Liver (tissue), 9 donors: ENCODE measurements around the gene PRELID3B. TPM values are rescaled to one million over a fixed set of nuclear protein-coding genes. Genes with fewer than 3 reads are reported as not detected.
A peak's percentile ranks its signal among the peaks of the same experiment; 100 is the strongest.

ENCODE experiments used
- DNase-seq: peaks from one replicate; pipeline ENCODE4 v3.0.0-alpha.2; 2017; ENCODE audit warnings: low spot score
- H3K27ac ChIP-seq, 2 donors: one replicate each; pipeline ENCODE4 v1.7.0; 2013; ENCODE audit warnings: inconsistent platforms in 2 of 2, low read length in 2 of 2, control low read depth in 1 of 2, low read depth in 1 of 2, mild to moderate bottlenecking in 1 of 2
- H3K27me3 ChIP-seq, 4 donors: one replicate each; pipeline versions ENCODE4 v1.6.1 to v1.7.0; 2013; ENCODE audit warnings: low read length in 3 of 4, inconsistent platforms in 1 of 4, mild to moderate bottlenecking in 1 of 4, moderate library complexity in 1 of 4; ENCODE audit not compliant: control insufficient read depth in 4 of 4, insufficient read depth in 4 of 4
- H3K36me3 ChIP-seq, 4 donors: one replicate each; pipeline versions ENCODE4 v1.6.1 to v1.7.0; 2013; ENCODE audit warnings: low read length in 3 of 4, mild to moderate bottlenecking in 3 of 4, low read depth in 1 of 4, moderate library complexity in 1 of 4; ENCODE audit not compliant: control insufficient read depth in 4 of 4, insufficient read depth in 3 of 4
- H3K4me1 ChIP-seq, 4 donors: one replicate each; pipeline versions ENCODE4 v1.6.1 to v1.7.0; 2013; ENCODE audit warnings: low read length in 3 of 4, mild to moderate bottlenecking in 3 of 4, moderate library complexity in 1 of 4; ENCODE audit not compliant: control insufficient read depth in 4 of 4, insufficient read depth in 4 of 4
- H3K4me3 ChIP-seq, 3 donors: one replicate each; pipeline versions ENCODE4 v1.6.1 to v1.7.0; 2013; ENCODE audit warnings: low read length in 3 of 3, control low read depth in 1 of 3, low read depth in 1 of 3, mild to moderate bottlenecking in 1 of 3
- H3K9ac ChIP-seq, 2 donors: one replicate each; pipeline ENCODE4 v1.7.0; 2013; ENCODE audit warnings: low read length in 2 of 2, mild to moderate bottlenecking in 2 of 2, moderate library complexity in 2 of 2, control low read depth in 1 of 2, low read depth in 1 of 2
- H3K9me3 ChIP-seq, 4 donors: one replicate each; pipeline versions ENCODE4 v1.6.1 to v1.7.0; 2013; ENCODE audit warnings: low read length in 3 of 4; ENCODE audit not compliant: control insufficient read depth in 4 of 4
- ATF3 ChIP-seq: IDR thresholded peaks from 2 replicates; pipeline ENCODE4 v1.6.1; 2016; ENCODE audit warnings: antibody characterized with exemption
- EGR1 ChIP-seq, 2 donors: IDR thresholded peaks; 2 replicates each; pipeline ENCODE4 v1.6.1; 2016 to 2018; ENCODE audit warnings: antibody characterized with exemption in 2 of 2, low read depth in 2 of 2
- FOXA2 ChIP-seq: IDR thresholded peaks from 2 replicates; pipeline ENCODE4 v1.6.1; 2016; ENCODE audit warnings: antibody characterized with exemption
- GABPA ChIP-seq, 2 donors: IDR thresholded peaks in 1 of 2; conservative IDR thresholded peaks in 1 of 2; 2 replicates each; pipeline ENCODE4 v1.6.1; 2016; ENCODE audit warnings: antibody characterized with exemption in 2 of 2, mild to moderate bottlenecking in 1 of 2, moderate library complexity in 1 of 2
- HNF4A ChIP-seq, 2 donors: conservative IDR thresholded peaks; 2 replicates each; pipeline ENCODE4 v1.6.1; 2016; ENCODE audit warnings: antibody characterized with exemption in 2 of 2, mild to moderate bottlenecking in 2 of 2
- HNF4G ChIP-seq: IDR thresholded peaks from 2 replicates; pipeline ENCODE4 v1.6.1; 2016; ENCODE audit warnings: antibody characterized with exemption
- RAD21 ChIP-seq, 2 donors: IDR thresholded peaks; 2 replicates each; pipeline ENCODE4 v1.6.1; 2016; ENCODE audit warnings: antibody characterized with exemption in 2 of 2, mild to moderate bottlenecking in 2 of 2
- RXRA ChIP-seq, 2 donors: IDR thresholded peaks; 2 replicates each; pipeline ENCODE4 v1.6.1; 2017 to 2018; ENCODE audit warnings: antibody characterized with exemption in 2 of 2, mild to moderate bottlenecking in 1 of 2
- SP1 ChIP-seq: IDR thresholded peaks from 2 replicates; pipeline ENCODE4 v1.6.1; 2018; ENCODE audit warnings: antibody characterized with exemption, mild to moderate bottlenecking
- YY1 ChIP-seq: IDR thresholded peaks from 2 replicates; pipeline ENCODE4 v1.6.1; 2016; ENCODE audit warnings: antibody characterized with exemption, mild to moderate bottlenecking
- WGBS: extraction: QIAGEN DNeasy Blood & Tissue Kit; methylation state at CpG from one replicate; pipeline ENCODE4 v1.1.7; 2013; 5-methylcytosine and 5-hydroxymethylcytosine counted together
- polyA plus RNA-seq, 2 donors: library from polyadenylated mRNA; stranded (reverse) in 1 of 2; unstranded in 1 of 2; fragments of 200-250 nt in 1 of 2; fragments of >200 nt in 1 of 2; fragmentation: Nextera tagmentation in 1 of 2; extraction: Ambion mirVana in 1 of 2; gene quantifications; one replicate each; pipeline versions ENCODE4 v1.2.1 to v1.2.3, GENCODE V29; 2013 to 2015
- total RNA-seq, 2 donors: library from RNA; depleted of rRNA; stranded (reverse); fragments of >200 nt; gene quantifications; one replicate each; pipeline ENCODE4 v1.2.3, GENCODE V29; 2014
- TF ChIP-seq, protein P1 (sequence below): IDR thresholded peaks from 2 replicates; pipeline ENCODE4 v1.6.1; 2016; ENCODE audit warnings: antibody characterized with exemption
- TF ChIP-seq, protein P2 (sequence below): IDR thresholded peaks from 2 replicates; pipeline ENCODE4 v1.6.1; 2016; ENCODE audit warnings: antibody characterized with exemption, mild to moderate bottlenecking
- TF ChIP-seq, protein P3 (sequence below): fragments of 150-350 bp; IDR thresholded peaks from 2 replicates; pipeline ENCODE4 v1.5.1; 2017; ENCODE audit warnings: improper control_type of control experiment, low read depth, low read length; ENCODE audit not compliant: missing input control
- donor health status: healthy.
- donor health status: healthy.
- donor health status: healthy.
- donor health status: healthy.
- donor health status: healthy.

Gene PRELID3B
- total and polyA plus RNA-seq, 4 donors: 18.2 to 38.1 (median 25.3) TPM

- Histone ChIP-seq H3K9me3 (no peaks in the 10 kb centered on the region), H3K36me3 (peaks cover 12 to 42% (median 41%) of the 10 kb centered on the region in 4 donors), H3K4me3 (no peak overlapping the region), H3K27ac (no peak overlapping the region), H3K4me1 (peaks cover 3 to 17% (median 16%) of the 10 kb centered on the region in 4 donors), H3K27me3 (no peaks in the 10 kb centered on the region), H3K9ac (no peak overlapping the region)
- DNase-seq: no peak
- 94% methylated on average over 2 of the region's 2 CpGs for WGBS
- TF ChIP-seq SP1: no peak
- no peak for TF ChIP-seq GABPA (IDR thresholded peaks at IDR 0.05 in 1 of 2, conservative IDR thresholded peaks at IDR 0.05 in 1 of 2)
- no peak for TF ChIP-seq ATF3
Observed at GRCh38 chr20:59033616-59034165, 8.9 kb downstream of the PRELID3B start.

DNA sequence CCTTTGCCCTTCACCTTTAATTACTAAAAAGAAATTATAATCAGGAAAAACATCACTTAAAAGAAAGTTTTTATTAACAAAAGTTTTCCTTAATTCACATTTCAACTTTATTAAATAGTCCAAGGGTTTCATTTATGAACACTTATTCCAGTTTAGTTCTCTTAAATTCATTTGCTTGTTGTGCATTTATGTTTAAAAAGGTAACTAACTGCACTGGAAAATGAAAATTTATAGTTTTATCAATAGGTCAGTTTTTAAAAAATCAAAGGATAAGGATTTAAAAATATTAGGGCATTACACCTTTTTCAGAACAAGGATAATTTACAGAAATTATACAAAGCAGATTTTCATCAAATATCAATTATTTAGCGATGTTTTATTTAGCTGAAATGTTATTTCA lies 9.5 kb downstream of the PRELID3B start:
- H3K9ac ChIP-seq: peak overlapping the region; percentile 54 to 62
- DNase-seq: no peak
- 97% methylated on average over 1 of the region's 1 CpG for WGBS
- peaks cover 12 to 45% (median 43%) of the 10 kb centered on the region in 4 donors for H3K36me3 ChIP-seq
- peak overlapping the region in 2 of 3 donors; percentile 67 for H3K4me3 ChIP-seq
- peak overlapping the region in 1 of 2 donors; percentile 77 for H3K27ac ChIP-seq
- no peaks in the 10 kb centered on the region for H3K27me3 ChIP-seq
- no peaks in the 10 kb centered on the region for H3K9me3 ChIP-seq
- peaks cover 3 to 18% (median 17%) of the 10 kb centered on the region in 4 donors for H3K4me1 ChIP-seq
- TF ChIP-seq HNF4A (conservative IDR thresholded peaks at IDR 0.05): no peak
- TF ChIP-seq FOXA2: no peak
- TF ChIP-seq, protein P1, sequence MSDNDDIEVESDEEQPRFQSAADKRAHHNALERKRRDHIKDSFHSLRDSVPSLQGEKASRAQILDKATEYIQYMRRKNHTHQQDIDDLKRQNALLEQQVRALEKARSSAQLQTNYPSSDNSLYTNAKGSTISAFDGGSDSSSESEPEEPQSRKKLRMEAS: no peak
- no peak for TF ChIP-seq EGR1 (IDR thresholded peaks at IDR 0.05; ENCODE audit: low read depth in 2 of 2)
- no peak for TF ChIP-seq HNF4G
- TF ChIP-seq RAD21 (IDR thresholded peaks at IDR 0.05): no peak
- TF ChIP-seq, protein P2, sequence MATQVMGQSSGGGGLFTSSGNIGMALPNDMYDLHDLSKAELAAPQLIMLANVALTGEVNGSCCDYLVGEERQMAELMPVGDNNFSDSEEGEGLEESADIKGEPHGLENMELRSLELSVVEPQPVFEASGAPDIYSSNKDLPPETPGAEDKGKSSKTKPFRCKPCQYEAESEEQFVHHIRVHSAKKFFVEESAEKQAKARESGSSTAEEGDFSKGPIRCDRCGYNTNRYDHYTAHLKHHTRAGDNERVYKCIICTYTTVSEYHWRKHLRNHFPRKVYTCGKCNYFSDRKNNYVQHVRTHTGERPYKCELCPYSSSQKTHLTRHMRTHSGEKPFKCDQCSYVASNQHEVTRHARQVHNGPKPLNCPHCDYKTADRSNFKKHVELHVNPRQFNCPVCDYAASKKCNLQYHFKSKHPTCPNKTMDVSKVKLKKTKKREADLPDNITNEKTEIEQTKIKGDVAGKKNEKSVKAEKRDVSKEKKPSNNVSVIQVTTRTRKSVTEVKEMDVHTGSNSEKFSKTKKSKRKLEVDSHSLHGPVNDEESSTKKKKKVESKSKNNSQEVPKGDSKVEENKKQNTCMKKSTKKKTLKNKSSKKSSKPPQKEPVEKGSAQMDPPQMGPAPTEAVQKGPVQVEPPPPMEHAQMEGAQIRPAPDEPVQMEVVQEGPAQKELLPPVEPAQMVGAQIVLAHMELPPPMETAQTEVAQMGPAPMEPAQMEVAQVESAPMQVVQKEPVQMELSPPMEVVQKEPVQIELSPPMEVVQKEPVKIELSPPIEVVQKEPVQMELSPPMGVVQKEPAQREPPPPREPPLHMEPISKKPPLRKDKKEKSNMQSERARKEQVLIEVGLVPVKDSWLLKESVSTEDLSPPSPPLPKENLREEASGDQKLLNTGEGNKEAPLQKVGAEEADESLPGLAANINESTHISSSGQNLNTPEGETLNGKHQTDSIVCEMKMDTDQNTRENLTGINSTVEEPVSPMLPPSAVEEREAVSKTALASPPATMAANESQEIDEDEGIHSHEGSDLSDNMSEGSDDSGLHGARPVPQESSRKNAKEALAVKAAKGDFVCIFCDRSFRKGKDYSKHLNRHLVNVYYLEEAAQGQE: no peak
- TF ChIP-seq RXRA (IDR thresholded peaks at IDR 0.05): no peak
- no peak for TF ChIP-seq SP1
- no peak for TF ChIP-seq YY1
- TF ChIP-seq, protein P3, sequence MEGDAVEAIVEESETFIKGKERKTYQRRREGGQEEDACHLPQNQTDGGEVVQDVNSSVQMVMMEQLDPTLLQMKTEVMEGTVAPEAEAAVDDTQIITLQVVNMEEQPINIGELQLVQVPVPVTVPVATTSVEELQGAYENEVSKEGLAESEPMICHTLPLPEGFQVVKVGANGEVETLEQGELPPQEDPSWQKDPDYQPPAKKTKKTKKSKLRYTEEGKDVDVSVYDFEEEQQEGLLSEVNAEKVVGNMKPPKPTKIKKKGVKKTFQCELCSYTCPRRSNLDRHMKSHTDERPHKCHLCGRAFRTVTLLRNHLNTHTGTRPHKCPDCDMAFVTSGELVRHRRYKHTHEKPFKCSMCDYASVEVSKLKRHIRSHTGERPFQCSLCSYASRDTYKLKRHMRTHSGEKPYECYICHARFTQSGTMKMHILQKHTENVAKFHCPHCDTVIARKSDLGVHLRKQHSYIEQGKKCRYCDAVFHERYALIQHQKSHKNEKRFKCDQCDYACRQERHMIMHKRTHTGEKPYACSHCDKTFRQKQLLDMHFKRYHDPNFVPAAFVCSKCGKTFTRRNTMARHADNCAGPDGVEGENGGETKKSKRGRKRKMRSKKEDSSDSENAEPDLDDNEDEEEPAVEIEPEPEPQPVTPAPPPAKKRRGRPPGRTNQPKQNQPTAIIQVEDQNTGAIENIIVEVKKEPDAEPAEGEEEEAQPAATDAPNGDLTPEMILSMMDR: no peak
